GM12878 (cell line): Measurements from ENCODE around the gene VSTM2B. TPM values are rescaled to one million over a fixed set of nuclear protein-coding genes. Genes with fewer than 3 reads are reported as not detected.

Source experiments
- ATAC-seq: fragments of 200-7000 bp; cut with Tn5 transposase; 3 replicates; pipeline ENCODE4 v1.9.1; 2020; ENCODE audit warnings: mild to moderate bottlenecking, moderate library complexity
- BruUV-seq: library from RNA; stranded (reverse); fragments of 400-500 nt; replicated peaks from 2 replicates; lab custom pipeline; 2021; lab: Mats Ljungman, UMichigan
- CTCF ChIA-PET: fragments of 300-600 bp; sonication (Branson Sonifier 250); formaldehyde crosslinking; extraction: SDS; loops from one replicate; lab custom pipeline; 2021; ENCODE audit warnings: inconsistent platforms; lab: Yijun Ruan, JAX
- POLR2A ChIA-PET: fragments of 350-600 bp; formaldehyde crosslinking; extraction: SDS; loops from one replicate; lab custom pipeline; 2021; ENCODE audit warnings: inconsistent platforms; lab: Charles Lee
- RAD21 ChIA-PET: fragments of 300-600 bp; sonication (Branson Sonifier 250); formaldehyde crosslinking; loops from one replicate; lab custom pipeline; 2023; ENCODE audit warnings: antibody characterized with exemption; ENCODE audit not compliant: unreplicated experiment; lab: Charles Lee
- SMC1A ChIA-PET: fragments of 300-600 bp; sonication (Branson Sonifier 250); formaldehyde crosslinking; loops from one replicate; lab custom pipeline; 2023; ENCODE audit not compliant: unreplicated experiment, uncharacterized antibody; lab: Charles Lee
- DNase-seq: peaks from one replicate; pipeline ENCODE4 v3.0.0-alpha.2; 2011; ENCODE audit warnings: low read depth, low spot score
- FAIRE-seq: peaks from 3 replicates; lab custom pipeline; 2011; peaks lifted over from hg19 to GRCh38; lab: Jason Lieb, UNC
- H2AFZ ChIP-seq: 2 replicates; pipeline ENCODE4 v1.6.0; 2011; ENCODE audit warnings: low read depth, low read length, control low read depth; ENCODE audit not compliant: control insufficient read depth
- H3K27ac ChIP-seq: 2 replicates; pipeline ENCODE4 v1.5.1; 2011; ENCODE audit warnings: control low read depth; ENCODE audit not compliant: control insufficient read depth, insufficient read depth
- H3K27me3 ChIP-seq, 2 experiments: replicated peaks in 1 of 2; 2 replicates each; pipeline versions ENCODE4 v1.6.0 to v1.6.1; 2011; ENCODE audit warnings: low read length in 1 of 2; ENCODE audit not compliant: control insufficient read depth in 2 of 2, insufficient read depth in 2 of 2
- H3K36me3 ChIP-seq, 2 experiments: 2 replicates each; pipeline ENCODE4 v1.5.1; 2011; ENCODE audit warnings: low read length in 1 of 2; ENCODE audit not compliant: control insufficient read depth in 2 of 2, insufficient read depth in 2 of 2
- H3K4me1 ChIP-seq: 2 replicates; pipeline ENCODE4 v1.6.1; 2011; ENCODE audit warnings: mild to moderate bottlenecking, low read length, moderate library complexity, mixed read lengths; ENCODE audit not compliant: control insufficient read depth, insufficient read depth
- H3K4me2 ChIP-seq: 2 replicates; pipeline ENCODE4 v1.6.0; 2011; ENCODE audit warnings: control low read depth; ENCODE audit not compliant: control insufficient read depth, insufficient read depth
- H3K4me3 ChIP-seq: fragments of 200-600 bp; sonication (generic); 2 replicates; pipeline ENCODE4 v1.5.1; 2016
- H3K79me2 ChIP-seq: 2 replicates; pipeline ENCODE4 v1.6.0; 2011; ENCODE audit warnings: low read length; ENCODE audit not compliant: control insufficient read depth, insufficient read depth
- H3K9ac ChIP-seq: 2 replicates; pipeline ENCODE4 v1.8.0; 2011; ENCODE audit warnings: low read length, control low read depth, mixed read lengths; ENCODE audit not compliant: control insufficient read depth, insufficient read depth
- H3K9me3 ChIP-seq: replicated peaks from 3 replicates; pipeline ENCODE4 v1.5.1; 2011; ENCODE audit warnings: mild to moderate bottlenecking, low read length; ENCODE audit not compliant: control insufficient read depth, insufficient read depth
- H4K20me1 ChIP-seq: 2 replicates; pipeline ENCODE4 v1.6.0; 2011; ENCODE audit not compliant: control insufficient read depth, insufficient read depth
- CEBPB ChIP-seq, 2 experiments: fragments of 150-350 bp in 1 of 2; IDR thresholded peaks; 2 replicates each; pipeline ENCODE4 v1.6.1; 2012 to 2014; ENCODE audit warnings: low read depth in 2 of 2, low read length in 2 of 2, borderline replicate concordance in 1 of 2, inconsistent platforms in 1 of 2
- CHD2 ChIP-seq: IDR thresholded peaks from 2 replicates; pipeline ENCODE4 v1.6.1; 2011; ENCODE audit warnings: low read depth, low read length, improper control_type of control experiment, borderline replicate concordance
- ETV6 ChIP-seq, 2 experiments: fragments of 450-650 bp in 1 of 2; IDR thresholded peaks in 1 of 2; conservative IDR thresholded peaks in 1 of 2; 2 replicates each; pipeline ENCODE4 v1.6.1; 2014; ENCODE audit warnings: antibody characterized with exemption in 1 of 2, borderline replicate concordance in 1 of 2, low read depth in 1 of 2, mild to moderate bottlenecking in 1 of 2, moderate library complexity in 1 of 2
- FOS ChIP-seq: IDR thresholded peaks from 3 replicates; pipeline ENCODE4 v1.6.1; 2011; ENCODE audit warnings: borderline replicate concordance; ENCODE audit not compliant: insufficient read length; ENCODE audit errors: extremely low read depth
- FOXK2 ChIP-seq: fragments of 450-650 bp; IDR thresholded peaks from 2 replicates; pipeline ENCODE4 v1.6.1; 2017; ENCODE audit warnings: mild to moderate bottlenecking, moderate library complexity
- GATAD2B ChIP-seq: fragments of 450-650 bp; conservative IDR thresholded peaks from 2 replicates; pipeline ENCODE4 v1.6.1; 2017; ENCODE audit warnings: low read depth, mild to moderate bottlenecking, moderate library complexity
- HDGF ChIP-seq: fragments of 450-650 bp; IDR thresholded peaks from 2 replicates; pipeline ENCODE4 v1.6.1; 2016; ENCODE audit warnings: antibody characterized with exemption
- IKZF1 ChIP-seq: fragments of 450-650 bp; conservative IDR thresholded peaks from 2 replicates; pipeline ENCODE4 v1.6.1; 2017; ENCODE audit warnings: antibody characterized with exemption, mild to moderate bottlenecking
- IRF5 ChIP-seq: fragments of 450-650 bp; IDR thresholded peaks from 2 replicates; pipeline ENCODE4 v1.6.1; 2017; ENCODE audit warnings: borderline replicate concordance
- KLF5 ChIP-seq: fragments of 450-650 bp; IDR thresholded peaks from 2 replicates; pipeline ENCODE4 v1.6.1; 2014; ENCODE audit warnings: mild to moderate bottlenecking; ENCODE audit not compliant: partially characterized antibody
- MYC ChIP-seq: IDR thresholded peaks from 2 replicates; pipeline ENCODE4 v1.6.1; 2011; ENCODE audit warnings: mild to moderate bottlenecking, low read length, moderate library complexity, inconsistent platforms; ENCODE audit not compliant: insufficient read depth, insufficient replicate concordance, insufficient read length, severe bottlenecking
- NFXL1 ChIP-seq: fragments of 450-650 bp; IDR thresholded peaks from 2 replicates; pipeline ENCODE4 v1.6.1; 2017; ENCODE audit warnings: antibody characterized with exemption, mild to moderate bottlenecking, borderline replicate concordance
- NFYB ChIP-seq: IDR thresholded peaks from 2 replicates; pipeline ENCODE4 v1.6.1; 2011; ENCODE audit warnings: low read depth, mild to moderate bottlenecking, low read length, improper control_type of control experiment, moderate library complexity; ENCODE audit not compliant: insufficient read depth
- POLR2AphosphoS5 ChIP-seq: IDR thresholded peaks from 2 replicates; pipeline ENCODE4 v1.6.1; 2011; ENCODE audit warnings: mild to moderate bottlenecking, low read length, inconsistent platforms
- RCOR1 ChIP-seq: conservative IDR thresholded peaks from 2 replicates; pipeline ENCODE4 v1.6.1; 2012; ENCODE audit warnings: low read depth, low read length, improper control_type of control experiment
- TBL1XR1 ChIP-seq: IDR thresholded peaks from 2 replicates; pipeline ENCODE4 v1.6.1; 2012; ENCODE audit warnings: low read depth, low read length, improper control_type of control experiment
- ZNF274 ChIP-seq: IDR thresholded peaks from one replicate; pipeline ENCODE4 v1.8.0; 2011; ENCODE audit not compliant: insufficient read length, insufficient read depth
- WGBS: methylation state at CpG from one replicate; pipeline ENCODE4 v1.1.6; 2016; ENCODE audit warnings: low lambda C conversion rate; ENCODE audit not compliant: insufficient replicate concordance, insufficient coverage; ENCODE audit errors: missing lambda C conversion rate; 5-methylcytosine and 5-hydroxymethylcytosine counted together
- in situ Hi-C: fragments of 300-500 bp; cut with MboI; formaldehyde crosslinking; loops from 9 replicates; pipeline ENCODE4 v1.14.3; 2018; ENCODE audit warnings: mixed read lengths
- intact Hi-C: fragments of 100-400 bp; cut with micrococcal nuclease; formaldehyde crosslinking; loops from one replicate; pipeline ENCODE4 v1.14.2; 2022; ENCODE audit not compliant: unreplicated experiment
- polyA plus RNA-seq, 11 experiments: library from polyadenylated mRNA; depleted of rRNA in 4 of 11; unstranded in 6 of 11; stranded (reverse) in 5 of 11; fragments of >200 nt; fragmentation: Nextera tagmentation in 4 of 11; fragmentation: Illumina TruSeq in 1 of 11; extraction: Ambion mirVana in 4 of 11; extraction: Trizol in 1 of 11; gene quantifications; 1 replicate in 1 of 11; 2 replicates in 10 of 11; pipeline versions ENCODE4 v1.2.1 to v1.2.3, GENCODE V29; 2011 to 2016; ENCODE audit warnings: inconsistent platforms in 2 of 11, missing spikeins in 2 of 11, low read depth in 1 of 11
- total RNA-seq, 4 experiments: library from RNA; depleted of rRNA in 3 of 4; stranded (reverse); fragments of >200 nt in 3 of 4; fragmentation: Illumina TruSeq in 1 of 4; extraction: Trizol in 1 of 4; gene quantifications; 2 replicates each; pipeline versions ENCODE4 v1.2.1 to v1.2.3, GENCODE V29; 2013 to 2021

Gene VSTM2B
- total and polyA plus RNA-seq, 10 of the 15 experiments (the other 5 are each of a cell fraction or from before 2014, with no cell fraction given), result not detected

- Histone ChIP-seq H2AFZ (no peak overlapping the region), H4K20me1 (no peaks in the 10 kb centered on the region), H3K4me2 (no peak overlapping the region), H3K9ac (no peak overlapping the region), H3K4me3 (no peak overlapping the region), H3K27me3 (no peaks in the 10 kb centered on the region), H3K27ac (no peak overlapping the region), H3K9me3 (no peaks in the 10 kb centered on the region; the same call in 2 of the 3 replicates), H3K4me1 (peaks cover 6% of the 10 kb centered on the region)
- ChIA-PET POLR2A (no interaction called here), RAD21 (no interaction called here)
- no peak for FAIRE-seq
- intact Hi-C loops (no loop called here), in situ Hi-C loops (no loop called here)
- no peak for ATAC-seq
- no peak for TF ChIP-seq CEBPB (IDR thresholded peaks at IDR 0.05; ENCODE audit: borderline replicate concordance in 1 of 2, low read depth in 2 of 2, low read length in 2 of 2)
- TF ChIP-seq ETV6 (conservative IDR thresholded peaks at IDR 0.05 in 1 of 2, IDR thresholded peaks at IDR 0.05 in 1 of 2; ENCODE audit: borderline replicate concordance in 1 of 2, low read depth in 1 of 2), result no peak
- TF ChIP-seq RCOR1, result no peak
- TF ChIP-seq HDGF, result no peak
- no peak for TF ChIP-seq MYC
- no peak for TF ChIP-seq ZNF274
- TF ChIP-seq NFXL1, result no peak
- no peak for TF ChIP-seq FOS
- no peak for TF ChIP-seq TBL1XR1
- TF ChIP-seq FOXK2, result no peak
- TF ChIP-seq CHD2, result no peak
- TF ChIP-seq IRF5, result no peak
- no peak for TF ChIP-seq KLF5
- TF ChIP-seq POLR2AphosphoS5, result no peak
- TF ChIP-seq IKZF1, result no peak
- no peak for TF ChIP-seq NFYB
- no peak for TF ChIP-seq GATAD2B
- TF ChIP-seq, all 136 proteins: peak for 0
- Histone ChIP-seq H3K79me2 (no peaks in the 10 kb centered on the region), H3K36me3 (no peaks in the 10 kb centered on the region)
- ChIA-PET SMC1A (interaction anchor here (0.6 kb wide), 1 partner anchor 454 kb away, joined by 3 read pairs; no protein-coding TSS in a partner anchor), CTCF (no interaction called here)
- BruUV-seq, result no TSS peak
- WGBS, result 7% methylated on average over 1 of the region's 1 CpG
- DNase-seq, result no peak
Measured at GRCh38 chr19:29583196-29583999, 57.6 kb downstream of the VSTM2B start.
